HUES64 (cell line): ENCODE measurements around the gene NPHP4. TPM values are rescaled to one million over a fixed set of nuclear protein-coding genes. Genes with fewer than 3 reads are reported as not detected.

Experiments
- H3K27ac ChIP-seq: 2 replicates; pipeline ENCODE4 v1.7.0; 2013; ENCODE audit warnings: low read depth, low read length, inconsistent platforms
- H3K27me3 ChIP-seq: 2 replicates; pipeline ENCODE4 v1.6.1; 2013; ENCODE audit warnings: mild to moderate bottlenecking, low read length; ENCODE audit not compliant: insufficient read depth
- H3K36me3 ChIP-seq: 2 replicates; pipeline ENCODE4 v1.6.1; 2013; ENCODE audit warnings: mild to moderate bottlenecking, low read length; ENCODE audit not compliant: insufficient read depth
- H3K4me1 ChIP-seq: 2 replicates; pipeline ENCODE4 v1.6.1; 2013; ENCODE audit warnings: mild to moderate bottlenecking, low read length, moderate library complexity; ENCODE audit not compliant: insufficient read depth
- H3K4me3 ChIP-seq: 2 replicates; pipeline ENCODE4 v1.5.1; 2013; ENCODE audit warnings: mild to moderate bottlenecking, low read length, moderate library complexity
- H3K9ac ChIP-seq: 2 replicates; pipeline ENCODE4 v1.6.1; 2013; ENCODE audit warnings: mild to moderate bottlenecking, low read depth, low read length
- H3K9me3 ChIP-seq: 2 replicates; pipeline ENCODE4 v1.6.1; 2013; ENCODE audit warnings: low read depth, low read length; ENCODE audit not compliant: insufficient read depth
- WGBS: fragments of 150-250, 120-280 bp; methylation state at CpG from one replicate; pipeline ENCODE4 v1.1.7; 2013; ENCODE audit warnings: missing lambda C conversion rate; 5-methylcytosine and 5-hydroxymethylcytosine counted together
- polyA plus RNA-seq, 2 experiments: library from polyadenylated mRNA; stranded (reverse); fragments of 50-300 nt; gene quantifications; one replicate each; pipeline ENCODE4 v1.2.3, GENCODE V29; 2013

The NPHP4 gene
- polyA plus RNA-seq (2013, experiment 1 of 2) = 7.3 TPM
- 6.9 TPM for polyA plus RNA-seq (2013, experiment 2 of 2)

- Histone ChIP-seq H3K4me1 (peaks cover 9% of the 10 kb centered on the region; the same call in 1 of the 2 replicates), H3K27ac (peak within 1 kb of the TSS; percentile 77), H3K4me3 (peak within 1 kb of the TSS; percentile 95), H3K9ac (peak within 1 kb of the TSS; percentile 86), H3K36me3 (no peaks in the 10 kb centered on the region), H3K9me3 (no peaks in the 10 kb centered on the region), H3K27me3 (peaks cover 37% of the 10 kb centered on the region)
- under 1% methylated on average over 94 of the region's 94 CpGs for WGBS
These were observed at the start of gene NPHP4 for GRCh38 chr1:5992026-5992813. NPHP4 (minus strand) TSS chr1:5992425; CDS start chr1:5986289, 6,136 bp downstream.

GRCh38 chr1:6041432-6042062 lies 49.3 kb upstream of the NPHP4 start:
- peaks cover 5% of the 10 kb centered on the region; the same call in 1 of the 2 replicates for H3K4me1 ChIP-seq
- 52% methylated on average over 20 of the region's 20 CpGs for WGBS
- no peaks in the 10 kb centered on the region for H3K36me3 ChIP-seq
- no peak overlapping the region for H3K9ac ChIP-seq
- no peak overlapping the region for H3K27ac ChIP-seq
- no peak overlapping the region for H3K4me3 ChIP-seq
- H3K9me3 ChIP-seq = no peaks in the 10 kb centered on the region
- no peaks in the 10 kb centered on the region for H3K27me3 ChIP-seq

GRCh38 chr1:6040861-6041415 lies 48.7 kb upstream of the NPHP4 start:
- peaks cover 5% of the 10 kb centered on the region; the same call in 1 of the 2 replicates for H3K4me1 ChIP-seq
- 94% methylated on average over 22 of the region's 22 CpGs for WGBS
- no peaks in the 10 kb centered on the region for H3K9me3 ChIP-seq
- H3K4me3 ChIP-seq = no peak overlapping the region
- no peak overlapping the region for H3K9ac ChIP-seq
- no peaks in the 10 kb centered on the region for H3K27me3 ChIP-seq
- H3K27ac ChIP-seq = no peak overlapping the region
- H3K36me3 ChIP-seq = no peaks in the 10 kb centered on the region

GRCh38 chr1:6040444-6040843 lies 48.2 kb upstream of the NPHP4 start:
- 89% methylated on average over 15 of the region's 15 CpGs for WGBS
- H3K4me1 ChIP-seq = peaks cover 5% of the 10 kb centered on the region; the same call in 1 of the 2 replicates
- H3K27ac ChIP-seq = no peak overlapping the region
- H3K27me3 ChIP-seq = no peaks in the 10 kb centered on the region
- H3K4me3 ChIP-seq = no peak overlapping the region
- no peaks in the 10 kb centered on the region for H3K36me3 ChIP-seq
- H3K9ac ChIP-seq = no peak overlapping the region
- no peaks in the 10 kb centered on the region for H3K9me3 ChIP-seq

GRCh38 chr1:6039031-6039430 lies 46.8 kb upstream of the NPHP4 start:
- Histone ChIP-seq H3K4me3 (no peak overlapping the region), H3K27me3 (no peaks in the 10 kb centered on the region; the same call in 1 of the 2 replicates), H3K9me3 (no peaks in the 10 kb centered on the region), H3K4me1 (peaks cover 5% of the 10 kb centered on the region; the same call in 1 of the 2 replicates), H3K9ac (no peak overlapping the region; the same call in 1 of the 2 replicates), H3K27ac (no peak overlapping the region), H3K36me3 (no peaks in the 10 kb centered on the region)
- WGBS = 95% methylated on average over 15 of the region's 15 CpGs

- Histone ChIP-seq H3K36me3 (no peaks in the 10 kb centered on the region), H3K9ac (no peak overlapping the region; the same call in 1 of the 2 replicates), H3K27me3 (no peaks in the 10 kb centered on the region; the same call in 1 of the 2 replicates), H3K4me3 (no peak overlapping the region), H3K4me1 (peaks cover 5% of the 10 kb centered on the region; the same call in 1 of the 2 replicates), H3K27ac (no peak overlapping the region), H3K9me3 (no peaks in the 10 kb centered on the region)
- WGBS = 90% methylated on average over 7 of the region's 7 CpGs
These were observed 46.4 kb upstream of the NPHP4 start for GRCh38 chr1:6038603-6039002.

GRCh38 chr1:6037338-6037762 lies 45.1 kb upstream of the NPHP4 start:
- H3K4me3 ChIP-seq = no peak overlapping the region
- no peaks in the 10 kb centered on the region for H3K36me3 ChIP-seq
- no peaks in the 10 kb centered on the region; the same call in 1 of the 2 replicates for H3K27me3 ChIP-seq
- no peak overlapping the region for H3K27ac ChIP-seq
- H3K4me1 ChIP-seq = peaks cover 5% of the 10 kb centered on the region; the same call in 1 of the 2 replicates
- H3K9ac ChIP-seq = no peak overlapping the region
- H3K9me3 ChIP-seq = no peaks in the 10 kb centered on the region
- 52% methylated on average over 9 of the region's 9 CpGs for WGBS

- Histone ChIP-seq H3K27me3 (no peaks in the 10 kb centered on the region; the same call in 1 of the 2 replicates), H3K9me3 (no peaks in the 10 kb centered on the region), H3K4me1 (peaks cover 5% of the 10 kb centered on the region; the same call in 1 of the 2 replicates), H3K36me3 (no peaks in the 10 kb centered on the region), H3K9ac (no peak overlapping the region), H3K27ac (no peak overlapping the region), H3K4me3 (no peak overlapping the region)
- WGBS = 81% methylated on average over 12 of the region's 12 CpGs
These were observed 43.5 kb upstream of the NPHP4 start for GRCh38 chr1:6035719-6036118.

- no peak overlapping the region for H3K27ac ChIP-seq
- H3K36me3 ChIP-seq = no peaks in the 10 kb centered on the region
- no peak overlapping the region for H3K4me3 ChIP-seq
- H3K27me3 ChIP-seq = no peaks in the 10 kb centered on the region; the same call in 1 of the 2 replicates
- no peaks in the 10 kb centered on the region for H3K9me3 ChIP-seq
- H3K4me1 ChIP-seq = peaks cover 5% of the 10 kb centered on the region; the same call in 1 of the 2 replicates
- 88% methylated on average over 15 of the region's 15 CpGs for WGBS
- H3K9ac ChIP-seq = no peak overlapping the region
These were observed 43.1 kb upstream of the NPHP4 start for GRCh38 chr1:6035303-6035702.

GRCh38 chr1:6034750-6035096 lies 42.5 kb upstream of the NPHP4 start:
- no peaks in the 10 kb centered on the region for H3K36me3 ChIP-seq
- no peak overlapping the region for H3K9ac ChIP-seq
- no peak overlapping the region for H3K4me3 ChIP-seq
- peaks cover 5% of the 10 kb centered on the region; the same call in 1 of the 2 replicates for H3K4me1 ChIP-seq
- no peaks in the 10 kb centered on the region for H3K9me3 ChIP-seq
- WGBS = 85% methylated on average over 10 of the region's 10 CpGs
- H3K27ac ChIP-seq = no peak overlapping the region
- no peaks in the 10 kb centered on the region; the same call in 1 of the 2 replicates for H3K27me3 ChIP-seq
